MM.1S (cell line): ENCODE measurements around the gene RASAL2.

Experiments
- DNase-seq: peaks from one replicate; pipeline ENCODE4 v3.0.0-alpha.2; 2015
- H2AFZ ChIP-seq: fragments of 300-600 bp; sonication (generic); 2 replicates; pipeline ENCODE4 v1.6.0; 2016; ENCODE audit warnings: antibody characterized with exemption, low read length
- H3F3A ChIP-seq: fragments of 300-600 bp; sonication (generic); 2 replicates; pipeline ENCODE4 v1.6.1; 2016; ENCODE audit warnings: mild to moderate bottlenecking, antibody characterized with exemption, low read length, moderate library complexity, mixed read lengths; ENCODE audit not compliant: insufficient read depth
- H3K27ac ChIP-seq: fragments of 300-600 bp; sonication (generic); 2 replicates; pipeline ENCODE4 v1.5.1; 2016; ENCODE audit warnings: mild to moderate bottlenecking, low read length
- H3K27me3 ChIP-seq: fragments of 300-600 bp; sonication (generic); replicated peaks from 2 replicates; pipeline ENCODE4 v1.6.0; 2016; ENCODE audit warnings: low read length; ENCODE audit not compliant: insufficient read depth
- H3K36me3 ChIP-seq: fragments of 300-600 bp; sonication (generic); replicated peaks from 2 replicates; pipeline ENCODE4 v1.6.1; 2016; ENCODE audit warnings: mild to moderate bottlenecking, low read length, mixed read lengths; ENCODE audit not compliant: insufficient read depth
- H3K4me1 ChIP-seq: fragments of 300-600 bp; sonication (generic); 2 replicates; pipeline ENCODE4 v1.6.1; 2016; ENCODE audit warnings: low read length, mixed read lengths
- H3K4me2 ChIP-seq: fragments of 300-600 bp; sonication (generic); 2 replicates; pipeline ENCODE4 v1.6.0; 2016; ENCODE audit warnings: low read depth, low read length
- H3K4me3 ChIP-seq: fragments of 300-600 bp; sonication (generic); 2 replicates; pipeline ENCODE4 v1.5.1; 2016; ENCODE audit warnings: low read length, mixed read lengths
- H3K79me2 ChIP-seq: fragments of 300-600 bp; sonication (generic); 2 replicates; pipeline ENCODE4 v1.6.1; 2016; ENCODE audit warnings: mixed run types, low read length, mixed read lengths
- H3K9ac ChIP-seq: fragments of 300-600 bp; sonication (generic); 2 replicates; pipeline ENCODE4 v1.6.1; 2016; ENCODE audit warnings: low read length, mixed read lengths
- H3K9me2 ChIP-seq: fragments of 300-600 bp; sonication (generic); replicated peaks from 2 replicates; pipeline ENCODE4 v1.6.1; 2016; ENCODE audit warnings: mild to moderate bottlenecking, low read length, mixed read lengths; ENCODE audit not compliant: insufficient read depth
- H3K9me3 ChIP-seq: fragments of 300-600 bp; sonication (generic); replicated peaks from 2 replicates; pipeline ENCODE4 v1.6.1; 2016; ENCODE audit warnings: mild to moderate bottlenecking, low read length, mixed read lengths; ENCODE audit not compliant: insufficient read depth
- H4K20me1 ChIP-seq: fragments of 300-600 bp; sonication (generic); 2 replicates; pipeline ENCODE4 v1.6.1; 2016; ENCODE audit warnings: mild to moderate bottlenecking, low read length, moderate library complexity, mixed read lengths; ENCODE audit not compliant: insufficient read depth
- CTCF ChIP-seq: fragments of 300-600 bp; sonication (generic); IDR thresholded peaks from 2 replicates; pipeline ENCODE4 v1.5.1; 2016; ENCODE audit warnings: antibody characterized with exemption, low read length, mixed read lengths
- EZH2 ChIP-seq: fragments of 300-600 bp; sonication (generic); optimal IDR thresholded peaks from 2 replicates; pipeline ENCODE3; 2017; ENCODE audit warnings: low read depth, mild to moderate bottlenecking, antibody characterized with exemption, low read length, mixed read lengths
- EZH2phosphoT487 ChIP-seq: fragments of 300-600 bp; sonication (generic); IDR thresholded peaks from 2 replicates; pipeline ENCODE4 v1.6.1; 2018; ENCODE audit warnings: antibody characterized with exemption, low read length

RASAL2 gene

DNA sequence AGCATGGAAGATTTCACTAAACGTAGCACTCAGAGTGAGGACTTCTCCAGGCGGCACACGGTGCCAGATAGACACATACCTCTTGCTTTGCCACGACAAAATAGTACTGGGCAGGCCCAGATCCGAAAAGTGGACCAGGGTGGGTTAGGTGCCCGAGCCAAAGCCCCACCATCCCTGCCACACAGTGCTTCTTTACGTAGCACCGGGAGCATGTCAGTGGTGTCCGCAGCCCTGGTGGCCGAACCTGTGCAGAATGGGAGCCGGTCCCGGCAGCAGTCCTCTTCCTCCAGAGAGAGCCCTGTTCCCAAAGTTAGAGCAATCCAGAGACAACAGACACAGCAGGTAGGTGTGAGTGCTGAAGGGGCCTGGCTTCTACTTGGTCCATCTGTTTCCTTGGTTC, 364.3 kb downstream of the RASAL2 start:
- Histone ChIP-seq H3K9ac (no peak overlapping the region), H4K20me1 (no peaks in the 10 kb centered on the region), H3K9me2 (no peaks in the 10 kb centered on the region), H3K27me3 (no peaks in the 10 kb centered on the region), H3K4me1 (no peaks in the 10 kb centered on the region), H3F3A (no peaks in the 10 kb centered on the region), H3K4me2 (no peak overlapping the region), H3K4me3 (no peak overlapping the region), H3K36me3 (no peaks in the 10 kb centered on the region), H2AFZ (no peak overlapping the region), H3K9me3 (no peaks in the 10 kb centered on the region), H3K27ac (no peak overlapping the region), H3K79me2 (no peaks in the 10 kb centered on the region)
- TF ChIP-seq CTCF, result no peak
- no peak for TF ChIP-seq EZH2phosphoT487
- no peak for TF ChIP-seq EZH2
- no peak for DNase-seq

DNA sequence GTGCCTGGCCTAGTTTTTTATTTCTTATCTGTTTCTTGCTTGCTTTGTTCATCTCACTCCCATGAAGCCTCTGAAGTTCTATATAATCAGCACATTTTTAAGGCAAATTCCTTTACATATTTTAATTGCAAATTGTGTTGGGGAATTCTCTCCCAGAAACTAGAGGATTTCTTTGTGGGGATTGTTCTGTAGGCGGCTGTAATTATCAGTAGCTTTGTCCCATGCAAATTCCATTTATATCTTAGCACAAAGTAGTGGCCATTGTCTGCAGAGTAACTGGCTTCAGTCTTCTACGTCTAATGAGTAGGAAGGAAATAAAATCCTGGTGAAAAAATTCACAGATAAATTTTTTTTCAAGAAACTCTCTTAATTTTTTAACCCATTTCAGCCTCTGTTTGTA, 367.2 kb downstream of the RASAL2 start:
- no peaks in the 10 kb centered on the region for H3K4me1 ChIP-seq
- no peaks in the 10 kb centered on the region for H3K36me3 ChIP-seq
- TF ChIP-seq EZH2phosphoT487 (no peak), CTCF (no peak), EZH2 (no peak)
- no peaks in the 10 kb centered on the region for H3K79me2 ChIP-seq
- H3K9me2 ChIP-seq, result no peaks in the 10 kb centered on the region
- no peaks in the 10 kb centered on the region for H3K27me3 ChIP-seq
- no peak overlapping the region for H3K4me2 ChIP-seq
- no peak overlapping the region for H2AFZ ChIP-seq
- no peak overlapping the region for H3K9ac ChIP-seq
- H3K9me3 ChIP-seq, result no peaks in the 10 kb centered on the region
- H3K4me3 ChIP-seq, result no peak overlapping the region
- no peaks in the 10 kb centered on the region for H3F3A ChIP-seq
- H4K20me1 ChIP-seq, result no peaks in the 10 kb centered on the region
- DNase-seq, result no peak
- H3K27ac ChIP-seq, result no peak overlapping the region

DNA sequence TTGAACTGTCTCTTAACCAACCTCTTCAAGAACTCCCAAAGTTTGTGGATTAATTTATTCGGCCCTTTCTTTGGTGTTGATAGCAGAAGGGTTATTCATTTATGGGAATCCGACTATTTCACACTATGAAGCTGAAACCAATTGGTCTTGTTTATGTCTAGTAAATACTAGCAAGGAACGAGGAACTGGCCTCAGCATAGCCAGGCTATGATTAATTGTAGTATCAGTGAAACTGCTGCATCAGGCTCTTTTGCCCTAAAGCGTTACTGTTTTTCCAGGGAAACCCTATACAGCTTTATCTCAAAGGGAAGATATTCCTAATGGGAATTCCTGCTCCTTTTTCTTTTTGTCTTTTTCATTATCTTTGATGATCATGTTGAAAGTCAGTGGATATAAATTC, 367.8 kb downstream of the RASAL2 start:
- Histone ChIP-seq H3K4me2 (no peak overlapping the region), H3F3A (no peaks in the 10 kb centered on the region), H3K36me3 (no peaks in the 10 kb centered on the region), H4K20me1 (no peaks in the 10 kb centered on the region), H3K4me1 (no peaks in the 10 kb centered on the region), H2AFZ (no peak overlapping the region), H3K9ac (no peak overlapping the region), H3K9me3 (no peaks in the 10 kb centered on the region), H3K4me3 (no peak overlapping the region), H3K9me2 (no peaks in the 10 kb centered on the region), H3K79me2 (no peaks in the 10 kb centered on the region), H3K27me3 (no peaks in the 10 kb centered on the region), H3K27ac (no peak overlapping the region)
- no peak for DNase-seq
- TF ChIP-seq CTCF (no peak), EZH2 (no peak), EZH2phosphoT487 (no peak)
